WTC11 (cell line): Measurements from ENCODE around the gene MYLK. TPM values are rescaled to one million over a fixed set of nuclear protein-coding genes. Genes with fewer than 3 reads are reported as not detected.

ENCODE experiments used
- ATAC-seq: fragments of 200-7000 bp; cut with Tn5 transposase; 2 replicates; pipeline ENCODE4 v1.10.0; 2021; ENCODE audit warnings: mild to moderate bottlenecking, moderate library complexity
- CTCF ChIA-PET: fragments of 300-600 bp; sonication (Branson Sonifier 250); formaldehyde crosslinking; loops from one replicate; lab custom pipeline; 2021; ENCODE audit warnings: antibody characterized with exemption; lab: Charles Lee
- POLR2A ChIA-PET: fragments of 350-600 bp; sonication (Branson Sonifier 250); formaldehyde crosslinking; loops from one replicate; lab custom pipeline; 2021; ENCODE audit warnings: antibody characterized with exemption; lab: Charles Lee
- DNase-seq: peaks from one replicate; pipeline ENCODE4 v3.0.0; 2021; ENCODE audit warnings: low spot score
- H3K27ac Mint-ChIP-seq: 2 replicates; pipeline ENCODE4 v1.8.0; 2021; ENCODE audit warnings: mixed read lengths
- H3K27me3 Mint-ChIP-seq: 2 replicates; pipeline ENCODE4 v1.8.0; 2021; ENCODE audit warnings: low read depth, mild to moderate bottlenecking, moderate library complexity, mixed read lengths
- H3K36me3 Mint-ChIP-seq: 2 replicates; pipeline ENCODE4 v1.8.0; 2021; ENCODE audit warnings: mixed read lengths
- H3K4me1 Mint-ChIP-seq: 2 replicates; pipeline ENCODE4 v1.8.0; 2022; ENCODE audit warnings: mixed read lengths
- H3K4me3 Mint-ChIP-seq: 2 replicates; pipeline ENCODE4 v1.8.0; 2021; ENCODE audit warnings: mild to moderate bottlenecking, moderate library complexity, mixed read lengths
- H3K9me3 Mint-ChIP-seq: 2 replicates; pipeline ENCODE4 v1.8.0; 2021; ENCODE audit warnings: mixed read lengths
- IRF2 ChIP-seq: sonication (generic); formaldehyde crosslinking; IDR thresholded peaks from 2 replicates; pipeline ENCODE4 v1.8.0; 2022; ENCODE audit warnings: low read depth, missing genetic modification reagents, borderline replicate concordance
- JAZF1 ChIP-seq: fragments of 250-450 bp; sonication (Bioruptor Pico); IDR thresholded peaks from 2 replicates; pipeline ENCODE4 v1.9.0; 2021; ENCODE audit warnings: moderate library complexity, mild to moderate bottlenecking, inconsistent platforms
- JUN ChIP-seq: sonication (generic); formaldehyde crosslinking; IDR thresholded peaks from 2 replicates; pipeline ENCODE4 v1.8.0; 2023; ENCODE audit warnings: mild to moderate bottlenecking, missing genetic modification reagents
- KAT7 ChIP-seq: sonication (generic); formaldehyde crosslinking; IDR thresholded peaks from 2 replicates; pipeline ENCODE4 v1.8.1; 2023; ENCODE audit warnings: missing genetic modification reagents, mild to moderate bottlenecking, borderline replicate concordance
- TEAD1 ChIP-seq: sonication (generic); formaldehyde crosslinking; IDR thresholded peaks from 2 replicates; pipeline ENCODE4 v1.8.0; 2022; ENCODE audit warnings: mild to moderate bottlenecking, missing genetic modification reagents
- ZNF219 ChIP-seq: sonication (generic); formaldehyde crosslinking; IDR thresholded peaks from 2 replicates; pipeline ENCODE4 v1.8.0; 2023; ENCODE audit warnings: missing genetic modification reagents, mild to moderate bottlenecking, borderline replicate concordance
- ZNF396 ChIP-seq: fragments of 250-450 bp; sonication (Bioruptor Pico); IDR thresholded peaks from 2 replicates; pipeline ENCODE4 v1.8.0; 2021; ENCODE audit warnings: mild to moderate bottlenecking, moderate library complexity, borderline replicate concordance
- ZNF423 ChIP-seq: fragments of 250-450 bp; sonication (Bioruptor Pico); IDR thresholded peaks from 2 replicates; pipeline ENCODE4 v2.1.2; 2022; ENCODE audit warnings: mild to moderate bottlenecking, moderate library complexity
- total RNA-seq: library from RNA; stranded (reverse); gene quantifications from 3 replicates; pipeline ENCODE4 v1.2.3, GENCODE V29; 2021
- TF ChIP-seq, protein P1 (sequence below): fragments of 250-450 bp; sonication (Bioruptor Pico); conservative IDR thresholded peaks from 2 replicates; pipeline ENCODE4 v1.9.0; 2021; ENCODE audit warnings: mild to moderate bottlenecking
- TF ChIP-seq, protein P2 (sequence below): fragments of 250-450 bp; sonication (Bioruptor Pico); IDR thresholded peaks from 2 replicates; pipeline ENCODE4 v1.8.0; 2021; ENCODE audit warnings: mild to moderate bottlenecking
- TF ChIP-seq, protein P3 (sequence below): sonication (generic); formaldehyde crosslinking; IDR thresholded peaks from 2 replicates; pipeline ENCODE4 v1.8.1; 2023; ENCODE audit warnings: mild to moderate bottlenecking, missing genetic modification reagents, moderate library complexity
- TF ChIP-seq, protein P4 (sequence below): sonication (generic); formaldehyde crosslinking; IDR thresholded peaks from 2 replicates; pipeline ENCODE4 v1.8.1; 2023; ENCODE audit warnings: mild to moderate bottlenecking, moderate library complexity, missing genetic modification reagents
- TF ChIP-seq, protein P5 (sequence below): sonication (generic); formaldehyde crosslinking; IDR thresholded peaks from 2 replicates; pipeline ENCODE4 v1.8.1; 2023; ENCODE audit warnings: mild to moderate bottlenecking, missing genetic modification reagents, moderate library complexity
- TF ChIP-seq, protein P6 (sequence below): sonication (generic); formaldehyde crosslinking; IDR thresholded peaks from 2 replicates; pipeline ENCODE4 v1.8.1; 2023; ENCODE audit warnings: mild to moderate bottlenecking, missing genetic modification reagents, borderline replicate concordance

MYLK gene
- total RNA-seq, 1 experiment from 2014 or later, result 10.4 TPM

DNA sequence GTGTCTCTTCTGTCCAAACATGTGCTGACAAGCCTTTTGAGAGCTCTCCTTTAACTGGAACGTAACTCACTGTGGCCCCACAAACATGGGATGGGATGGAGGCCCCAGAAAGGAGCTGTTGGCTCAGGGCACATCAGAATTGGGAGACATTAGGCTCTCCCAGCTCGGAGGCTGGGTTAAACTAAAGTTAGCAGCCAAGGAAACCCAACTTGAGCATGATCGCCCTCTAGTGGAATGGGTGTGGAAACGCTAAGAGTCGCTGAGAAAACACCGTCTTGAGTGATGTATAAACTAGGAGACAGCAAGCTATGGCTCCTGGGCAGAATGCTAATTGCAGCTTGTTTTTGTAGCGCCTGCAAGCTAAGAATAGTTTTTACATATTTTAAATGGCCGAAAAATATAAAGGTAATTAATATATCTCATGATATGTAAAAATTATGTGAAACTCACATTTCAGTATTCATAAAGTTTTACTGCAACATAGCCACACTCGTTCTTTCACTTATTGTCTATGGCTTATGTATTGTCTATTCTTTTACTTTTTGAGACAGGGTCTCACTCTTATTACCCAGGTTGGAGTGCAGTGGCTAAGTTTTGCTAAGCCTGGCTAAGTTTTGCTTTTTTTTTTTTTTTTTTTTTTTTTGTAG is 160.5 kb downstream of the MYLK start (continued):
- TF ChIP-seq, protein P1, sequence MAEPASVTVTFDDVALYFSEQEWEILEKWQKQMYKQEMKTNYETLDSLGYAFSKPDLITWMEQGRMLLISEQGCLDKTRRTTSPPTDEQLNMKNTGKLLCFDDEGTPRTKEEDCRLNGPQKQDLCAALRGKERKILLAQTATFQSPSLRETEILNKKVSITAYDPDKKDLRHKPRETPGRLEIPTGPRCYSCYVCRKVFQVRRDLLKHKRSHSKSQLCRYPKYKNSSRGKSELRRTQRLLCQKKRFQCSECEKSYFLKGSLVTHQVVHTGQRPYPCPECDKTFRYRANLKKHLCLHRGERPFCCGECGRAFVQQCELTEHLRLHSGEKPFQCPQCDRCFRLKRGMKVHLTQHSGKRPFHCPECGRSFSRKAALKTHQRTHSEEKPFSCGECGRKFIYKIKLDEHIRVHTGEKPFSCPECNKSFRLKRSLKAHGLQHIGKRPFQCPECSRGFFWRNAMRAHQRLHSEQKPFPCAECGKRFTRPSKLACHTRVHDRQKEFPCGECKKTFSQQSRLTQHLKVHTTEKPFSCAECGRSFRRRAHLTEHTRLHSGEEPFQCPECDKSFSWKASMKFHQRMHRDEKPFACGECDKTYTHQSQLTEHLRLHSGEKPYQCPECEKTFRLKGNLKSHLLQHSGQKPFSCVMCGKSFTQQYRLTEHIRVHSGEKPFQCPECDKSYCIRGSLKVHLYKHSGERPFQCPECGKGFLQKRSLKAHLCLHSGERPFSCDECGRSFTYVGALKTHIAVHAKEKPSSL (CRISPR knock-in tag), result no peak
- TF ChIP-seq IRF2, result no peak
- TF ChIP-seq KAT7 (CRISPR knock-in tag), result no peak
- TF ChIP-seq, protein P2, sequence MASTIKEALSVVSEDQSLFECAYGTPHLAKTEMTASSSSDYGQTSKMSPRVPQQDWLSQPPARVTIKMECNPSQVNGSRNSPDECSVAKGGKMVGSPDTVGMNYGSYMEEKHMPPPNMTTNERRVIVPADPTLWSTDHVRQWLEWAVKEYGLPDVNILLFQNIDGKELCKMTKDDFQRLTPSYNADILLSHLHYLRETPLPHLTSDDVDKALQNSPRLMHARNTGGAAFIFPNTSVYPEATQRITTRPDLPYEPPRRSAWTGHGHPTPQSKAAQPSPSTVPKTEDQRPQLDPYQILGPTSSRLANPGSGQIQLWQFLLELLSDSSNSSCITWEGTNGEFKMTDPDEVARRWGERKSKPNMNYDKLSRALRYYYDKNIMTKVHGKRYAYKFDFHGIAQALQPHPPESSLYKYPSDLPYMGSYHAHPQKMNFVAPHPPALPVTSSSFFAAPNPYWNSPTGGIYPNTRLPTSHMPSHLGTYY, result no peak

DNA sequence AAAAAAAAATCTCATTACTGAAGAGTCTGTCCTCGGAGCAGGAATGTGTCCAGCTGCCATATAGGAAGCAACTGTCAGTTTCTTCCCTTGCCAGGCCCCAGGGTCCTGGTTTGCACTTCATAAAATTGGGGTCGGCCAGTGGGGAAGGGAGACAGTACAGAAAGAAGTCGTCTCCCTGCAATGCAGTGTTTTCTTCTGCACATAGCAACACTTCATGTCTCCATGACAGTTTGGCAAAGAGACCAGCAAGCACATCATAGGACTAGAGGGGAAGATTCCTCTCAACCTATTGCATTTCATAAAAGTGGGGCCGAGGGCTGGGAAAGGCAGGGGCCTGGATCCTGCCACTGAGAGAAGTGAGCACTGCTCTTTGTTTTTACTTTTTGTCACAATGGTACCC is 161.1 kb downstream of the MYLK start:
- ChIA-PET CTCF (interaction anchor here (0.6 to 3.2 kb wide), 62 partner anchors 9 to 558 kb away, joined by 3 to 141 read pairs (median 5); partner anchors contain the start of genes ADCY5, CCDC14 and KALRN), POLR2A (no interaction called here)
- Mint-ChIP-seq H3K27me3 (no peaks in the 10 kb centered on the region; the same call in 1 of the 2 replicates), H3K4me3 (no peak overlapping the region), H3K36me3 (no peaks in the 10 kb centered on the region), H3K27ac (no peak overlapping the region), H3K4me1 (peaks cover 2% of the 10 kb centered on the region), H3K9me3 (no peaks in the 10 kb centered on the region)
- no peak for ATAC-seq
- TF ChIP-seq, protein P3, sequence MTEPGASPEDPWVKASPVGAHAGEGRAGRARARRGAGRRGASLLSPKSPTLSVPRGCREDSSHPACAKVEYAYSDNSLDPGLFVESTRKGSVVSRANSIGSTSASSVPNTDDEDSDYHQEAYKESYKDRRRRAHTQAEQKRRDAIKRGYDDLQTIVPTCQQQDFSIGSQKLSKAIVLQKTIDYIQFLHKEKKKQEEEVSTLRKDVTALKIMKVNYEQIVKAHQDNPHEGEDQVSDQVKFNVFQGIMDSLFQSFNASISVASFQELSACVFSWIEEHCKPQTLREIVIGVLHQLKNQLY (CRISPR knock-in tag), result no peak
- TF ChIP-seq, protein P4, sequence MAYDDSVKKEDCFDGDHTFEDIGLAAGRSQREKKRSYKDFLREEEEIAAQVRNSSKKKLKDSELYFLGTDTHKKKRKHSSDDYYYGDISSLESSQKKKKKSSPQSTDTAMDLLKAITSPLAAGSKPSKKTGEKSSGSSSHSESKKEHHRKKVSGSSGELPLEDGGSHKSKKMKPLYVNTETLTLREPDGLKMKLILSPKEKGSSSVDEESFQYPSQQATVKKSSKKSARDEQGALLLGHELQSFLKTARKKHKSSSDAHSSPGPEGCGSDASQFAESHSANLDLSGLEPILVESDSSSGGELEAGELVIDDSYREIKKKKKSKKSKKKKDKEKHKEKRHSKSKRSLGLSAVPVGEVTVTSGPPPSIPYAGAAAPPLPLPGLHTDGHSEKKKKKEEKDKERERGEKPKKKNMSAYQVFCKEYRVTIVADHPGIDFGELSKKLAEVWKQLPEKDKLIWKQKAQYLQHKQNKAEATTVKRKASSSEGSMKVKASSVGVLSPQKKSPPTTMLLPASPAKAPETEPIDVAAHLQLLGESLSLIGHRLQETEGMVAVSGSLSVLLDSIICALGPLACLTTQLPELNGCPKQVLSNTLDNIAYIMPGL (CRISPR knock-in tag), result no peak
- TF ChIP-seq TEAD1 (CRISPR knock-in tag), result no peak
- TF ChIP-seq, protein P5, sequence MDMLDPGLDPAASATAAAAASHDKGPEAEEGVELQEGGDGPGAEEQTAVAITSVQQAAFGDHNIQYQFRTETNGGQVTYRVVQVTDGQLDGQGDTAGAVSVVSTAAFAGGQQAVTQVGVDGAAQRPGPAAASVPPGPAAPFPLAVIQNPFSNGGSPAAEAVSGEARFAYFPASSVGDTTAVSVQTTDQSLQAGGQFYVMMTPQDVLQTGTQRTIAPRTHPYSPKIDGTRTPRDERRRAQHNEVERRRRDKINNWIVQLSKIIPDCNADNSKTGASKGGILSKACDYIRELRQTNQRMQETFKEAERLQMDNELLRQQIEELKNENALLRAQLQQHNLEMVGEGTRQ (CRISPR knock-in tag), result no peak
- no peak for TF ChIP-seq JAZF1 (CRISPR knock-in tag)
- no peak for TF ChIP-seq ZNF396
- no peak for TF ChIP-seq ZNF423 (CRISPR knock-in tag)
- TF ChIP-seq ZNF219 (CRISPR knock-in tag), result no peak
- TF ChIP-seq JUN (CRISPR knock-in tag), result no peak
- TF ChIP-seq, protein P6, sequence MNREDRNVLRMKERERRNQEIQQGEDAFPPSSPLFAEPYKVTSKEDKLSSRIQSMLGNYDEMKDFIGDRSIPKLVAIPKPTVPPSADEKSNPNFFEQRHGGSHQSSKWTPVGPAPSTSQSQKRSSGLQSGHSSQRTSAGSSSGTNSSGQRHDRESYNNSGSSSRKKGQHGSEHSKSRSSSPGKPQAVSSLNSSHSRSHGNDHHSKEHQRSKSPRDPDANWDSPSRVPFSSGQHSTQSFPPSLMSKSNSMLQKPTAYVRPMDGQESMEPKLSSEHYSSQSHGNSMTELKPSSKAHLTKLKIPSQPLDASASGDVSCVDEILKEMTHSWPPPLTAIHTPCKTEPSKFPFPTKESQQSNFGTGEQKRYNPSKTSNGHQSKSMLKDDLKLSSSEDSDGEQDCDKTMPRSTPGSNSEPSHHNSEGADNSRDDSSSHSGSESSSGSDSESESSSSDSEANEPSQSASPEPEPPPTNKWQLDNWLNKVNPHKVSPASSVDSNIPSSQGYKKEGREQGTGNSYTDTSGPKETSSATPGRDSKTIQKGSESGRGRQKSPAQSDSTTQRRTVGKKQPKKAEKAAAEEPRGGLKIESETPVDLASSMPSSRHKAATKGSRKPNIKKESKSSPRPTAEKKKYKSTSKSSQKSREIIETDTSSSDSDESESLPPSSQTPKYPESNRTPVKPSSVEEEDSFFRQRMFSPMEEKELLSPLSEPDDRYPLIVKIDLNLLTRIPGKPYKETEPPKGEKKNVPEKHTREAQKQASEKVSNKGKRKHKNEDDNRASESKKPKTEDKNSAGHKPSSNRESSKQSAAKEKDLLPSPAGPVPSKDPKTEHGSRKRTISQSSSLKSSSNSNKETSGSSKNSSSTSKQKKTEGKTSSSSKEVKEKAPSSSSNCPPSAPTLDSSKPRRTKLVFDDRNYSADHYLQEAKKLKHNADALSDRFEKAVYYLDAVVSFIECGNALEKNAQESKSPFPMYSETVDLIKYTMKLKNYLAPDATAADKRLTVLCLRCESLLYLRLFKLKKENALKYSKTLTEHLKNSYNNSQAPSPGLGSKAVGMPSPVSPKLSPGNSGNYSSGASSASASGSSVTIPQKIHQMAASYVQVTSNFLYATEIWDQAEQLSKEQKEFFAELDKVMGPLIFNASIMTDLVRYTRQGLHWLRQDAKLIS (CRISPR knock-in tag), result no peak
- DNase-seq, result no peak
